Activated CD4-positive, alpha-beta T cell treated with anti-CD3 and anti-CD28 coated beads for 1 hour (primary cell): ENCODE data around the gene E2F3.
"Not testable (repeated sequence)": the region's sequence is repeated elsewhere in the genome, so short reads cannot be mapped to it uniquely, and the experiment has no call there.

Source experiments
- DNase-seq: peaks from one replicate; pipeline ENCODE4 v3.0.0-alpha.2; 2020

Gene E2F3

GRCh38 chr6:20434766-20435165 lies 33.1 kb downstream of the E2F3 start:
- no peak for DNase-seq

GRCh38 chr6:20436719-20437118 lies 35.0 kb downstream of the E2F3 start:
- DNase-seq, result no peak

DNA sequence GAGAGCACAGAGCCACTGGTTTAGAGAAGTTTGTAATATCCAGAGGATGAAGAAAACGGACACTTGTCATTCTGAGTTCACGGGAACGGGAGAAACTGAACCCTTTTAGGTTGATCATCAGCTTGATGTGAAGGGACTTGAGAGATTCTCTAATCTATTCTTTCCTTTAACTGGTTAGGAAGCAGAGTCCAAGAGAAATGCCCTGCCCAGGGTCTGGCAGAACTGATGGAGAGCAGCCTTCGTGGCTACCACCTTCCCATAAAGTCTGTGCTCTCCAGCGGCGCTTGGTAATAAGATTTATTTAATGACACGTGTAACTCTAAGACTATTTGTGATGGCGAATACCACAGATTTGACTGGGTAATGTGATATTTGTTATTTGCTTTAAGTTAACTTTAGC lies 36.0 kb downstream of the E2F3 start:
- DNase-seq, result no peak

GRCh38 chr6:20438462-20439070 lies 36.9 kb downstream of the E2F3 start:
- no peak for DNase-seq

DNA sequence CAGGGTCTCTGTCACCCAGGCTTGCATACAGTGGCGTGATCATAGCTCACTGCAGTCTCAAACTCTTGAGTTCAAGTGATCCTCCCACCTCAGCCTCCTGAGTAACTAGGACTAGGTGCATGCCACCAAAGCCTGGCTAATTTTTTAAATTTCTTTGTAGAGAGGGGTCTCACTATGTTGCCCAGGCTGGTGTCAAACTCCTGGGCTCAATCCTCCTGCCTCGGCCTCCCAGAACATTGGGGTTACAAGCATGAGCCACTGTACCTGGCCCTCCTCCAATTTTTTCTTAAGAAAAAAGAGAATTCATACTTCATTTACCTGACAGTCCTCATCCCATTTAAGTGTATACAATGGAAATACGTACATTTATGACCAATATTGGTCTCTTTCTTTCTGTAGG lies 37.9 kb downstream of the E2F3 start:
- DNase-seq, result no peak

- DNase-seq, result no peak
These were observed 38.6 kb downstream of the E2F3 start for GRCh38 chr6:20440296-20440695.

DNA sequence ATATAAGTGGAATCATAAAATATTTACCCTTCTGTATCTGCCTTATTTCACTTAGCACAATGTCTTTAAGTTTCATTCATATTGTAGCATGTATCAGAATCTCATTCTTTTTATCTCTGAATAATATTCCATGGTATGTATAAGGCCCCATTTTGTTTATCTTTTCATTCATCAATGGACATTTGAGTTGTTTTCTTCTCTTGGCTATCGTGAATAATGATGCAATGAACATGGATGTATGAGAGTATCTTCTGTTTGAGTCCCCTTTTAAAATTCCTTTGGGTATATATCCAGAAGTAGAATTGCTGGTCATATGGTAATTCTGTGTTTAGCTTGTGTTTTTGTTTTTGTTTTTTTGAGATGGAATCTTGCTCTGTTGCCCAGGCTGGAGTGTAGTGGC lies 39.6 kb downstream of the E2F3 start:
- no peak for DNase-seq

DNA sequence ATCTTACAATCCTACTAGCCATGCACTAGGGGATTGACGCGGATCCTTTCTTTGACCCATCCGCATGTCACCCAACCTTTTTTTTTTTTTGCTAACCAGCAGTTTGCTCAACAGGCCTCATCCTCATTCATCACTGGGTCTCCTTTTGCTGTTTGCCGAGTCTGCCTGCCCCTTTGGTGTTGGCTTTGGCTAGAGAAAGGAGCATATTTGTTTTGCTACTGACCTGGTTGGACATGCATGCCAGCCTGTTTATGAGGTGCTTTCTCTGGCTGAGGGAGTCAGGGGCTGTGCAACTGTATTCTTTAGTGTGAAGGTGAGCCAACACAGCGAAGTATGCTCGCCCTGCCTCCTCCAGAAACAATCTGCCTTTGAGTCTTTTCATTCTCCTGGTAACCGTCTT lies 40.2 kb downstream of the E2F3 start:
- no peak for DNase-seq

- DNase-seq, result no peak
These were observed 43.1 kb downstream of the E2F3 start for GRCh38 chr6:20444786-20445271.

DNA sequence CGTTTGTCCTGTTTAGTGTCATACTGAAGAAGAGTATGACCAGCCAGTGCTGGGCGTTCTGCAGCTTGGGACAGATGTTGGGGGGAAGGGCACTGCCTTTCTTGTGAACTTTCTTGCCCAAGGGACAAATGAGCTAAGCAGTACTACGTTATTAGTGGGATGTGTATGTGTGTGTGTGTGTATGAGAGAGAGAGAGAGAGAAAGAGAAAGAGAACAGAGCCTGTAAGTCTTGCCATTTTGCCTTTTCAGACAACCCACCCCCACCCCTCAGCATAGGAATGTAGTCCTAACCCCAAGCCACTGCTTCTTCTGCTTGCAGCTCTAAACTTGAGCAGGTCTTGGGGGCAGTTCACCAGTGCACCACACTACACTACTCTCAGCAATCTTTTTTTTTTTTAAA lies 45.5 kb downstream of the E2F3 start:
- no peak for DNase-seq

DNA sequence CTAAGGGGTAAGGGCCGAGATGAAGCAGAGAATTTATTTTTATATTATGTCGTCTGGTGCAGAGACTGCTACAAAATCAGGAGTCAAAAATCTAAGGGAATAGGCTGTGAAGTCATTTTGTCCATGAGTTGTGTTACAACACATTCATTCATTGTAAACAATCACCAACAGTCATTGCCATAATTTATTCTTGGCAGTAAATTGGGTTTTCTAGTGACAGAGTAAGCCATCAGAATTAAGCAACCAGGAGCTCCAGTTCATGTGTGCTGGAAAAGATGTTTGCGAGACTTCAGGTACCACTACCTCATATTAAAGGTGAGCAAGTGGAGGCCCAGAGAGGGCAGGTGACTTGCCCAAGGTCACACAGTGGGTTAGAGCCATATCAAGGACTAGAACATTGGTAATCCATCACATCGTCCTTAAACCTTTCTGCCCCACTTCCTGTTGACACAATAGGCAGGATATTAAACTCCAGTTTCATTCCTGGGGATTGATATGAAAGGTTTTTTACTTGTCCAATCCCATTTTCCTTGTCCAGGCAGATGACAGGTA lies 46.0 kb downstream of the E2F3 start:
- DNase-seq, result no peak

DNA sequence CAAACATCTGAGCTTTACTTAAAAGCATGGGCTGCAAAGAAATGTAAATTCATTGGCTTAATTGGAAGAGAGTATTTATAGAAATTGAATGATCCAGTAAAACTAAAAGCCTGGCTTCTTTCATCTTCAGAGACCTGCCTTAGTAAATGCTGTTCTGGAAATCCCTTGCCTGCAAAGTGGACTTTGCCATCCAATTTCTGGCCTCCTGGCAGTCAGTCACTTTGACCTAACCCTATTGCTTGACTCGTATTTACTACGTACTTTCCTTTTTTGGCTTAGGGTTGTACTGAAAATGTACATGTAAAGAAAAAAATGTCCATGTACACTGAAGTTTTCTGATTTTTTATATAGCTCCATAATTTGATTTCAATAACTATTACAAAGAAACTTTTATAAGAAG lies 47.1 kb downstream of the E2F3 start:
- no peak for DNase-seq

DNA sequence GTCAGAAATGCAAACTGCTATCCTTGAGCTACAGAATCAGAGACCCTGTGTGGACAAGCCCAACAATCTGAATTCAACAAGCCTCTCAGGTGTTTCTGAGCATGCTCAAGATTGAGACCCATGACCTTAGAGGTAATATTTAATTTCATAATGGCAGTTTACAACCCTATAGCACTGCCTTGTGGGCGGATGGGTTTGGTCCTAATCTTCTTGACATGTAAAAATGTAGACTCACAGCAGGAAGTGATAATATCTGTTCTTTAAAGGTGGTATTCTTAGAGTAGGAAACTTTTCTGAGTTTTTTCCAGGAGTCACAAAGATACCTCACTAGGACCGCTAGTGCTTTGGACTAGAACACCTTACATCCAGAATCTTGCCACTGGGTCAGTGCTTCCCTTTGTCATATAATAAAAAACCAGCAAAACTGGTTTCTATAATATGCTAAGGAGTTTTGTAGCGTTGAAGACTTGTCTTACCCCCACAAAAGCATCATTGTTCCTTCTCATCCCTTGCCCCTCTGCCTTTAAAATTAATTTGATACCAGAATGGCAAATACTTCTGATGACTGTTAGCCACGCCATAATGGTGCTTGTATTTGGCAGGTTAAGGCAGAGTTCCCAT lies 52.6 kb downstream of the E2F3 start:
- no peak for DNase-seq

- DNase-seq, result no peak
These were observed 53.7 kb downstream of the E2F3 start for GRCh38 chr6:20455251-20455940.

- no peak for DNase-seq
These were observed 56.6 kb downstream of the E2F3 start for GRCh38 chr6:20458027-20458894.

- no peak for DNase-seq
These were observed 58.0 kb downstream of the E2F3 start for GRCh38 chr6:20459682-20460081.

GRCh38 chr6:20461576-20461975 lies 59.9 kb downstream of the E2F3 start:
- DNase-seq, result no peak

GRCh38 chr6:20463396-20463795 lies 61.7 kb downstream of the E2F3 start:
- DNase-seq, result no peak

DNA sequence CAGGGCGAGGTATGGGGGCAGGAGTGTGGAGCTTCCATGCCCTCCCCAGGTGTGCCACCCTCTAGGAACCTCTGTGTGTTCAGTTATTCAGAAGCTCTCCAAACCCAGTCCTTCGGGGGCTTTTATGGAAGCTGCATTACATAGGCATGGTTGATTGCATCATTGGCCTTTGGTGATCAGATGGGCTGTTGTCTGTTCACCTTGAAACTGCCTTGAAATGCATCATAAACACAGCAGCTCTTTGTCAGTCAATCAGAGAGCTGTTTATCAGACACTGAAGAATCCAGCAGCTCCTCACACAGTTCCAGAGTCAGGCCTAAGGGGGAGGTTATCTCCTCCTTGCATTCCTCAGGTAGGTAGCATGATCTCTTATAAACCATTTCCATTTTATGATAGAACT lies 62.4 kb downstream of the E2F3 start:
- DNase-seq, result no peak

GRCh38 chr6:20464847-20465246 lies 63.2 kb downstream of the E2F3 start:
- DNase-seq, result no peak

DNA sequence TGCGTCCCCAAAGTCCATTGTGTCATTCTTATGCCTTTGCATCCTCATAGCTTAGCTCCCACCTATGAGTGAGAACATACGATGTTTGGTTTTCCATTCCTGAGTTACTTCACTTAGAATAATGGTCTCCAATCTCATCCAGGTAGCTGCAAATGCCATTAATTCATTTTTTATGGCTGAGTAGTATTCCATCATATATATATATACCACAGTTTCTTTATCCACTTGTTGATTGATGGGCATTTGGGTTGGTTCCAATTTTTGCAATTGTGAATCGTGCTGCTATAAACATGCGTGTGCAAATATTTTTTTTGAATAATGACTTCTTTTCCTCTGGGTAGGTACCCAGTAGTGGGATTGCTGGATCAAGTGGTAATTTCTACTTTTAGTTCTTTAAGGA lies 63.9 kb downstream of the E2F3 start:
- not testable (repeated sequence) for DNase-seq

- DNase-seq, result no peak
These were observed 65.8 kb downstream of the E2F3 start for GRCh38 chr6:20467437-20467836.

GRCh38 chr6:20468209-20468608 lies 66.5 kb downstream of the E2F3 start:
- DNase-seq, result no peak
